HG03060 (cell line): Measurements from ENCODE around the gene CACNG5.

Source experiments
- ATAC-seq: cut with Tn5 transposase; IDR thresholded peaks from one replicate; pipeline ENCODE4 v1.9.1; 2021; ENCODE audit warnings: low read depth, moderate number of reproducible peaks; ENCODE audit not compliant: unreplicated experiment

Gene CACNG5

GRCh38 chr17:66834919-66835454 is at the start of gene CACNG5:
TSS of gene CACNG5 (plus strand) at chr17:66835117. CDS start at chr17:66877333, 42,216 bp downstream.
- ATAC-seq = no peak

GRCh38 chr17:66786107-66786506 is 48.8 kb upstream of the CACNG5 start:
- ATAC-seq = no peak

- no peak for ATAC-seq
Observed at GRCh38 chr17:66787914-66788313, 47.0 kb upstream of the CACNG5 start.

GRCh38 chr17:66789093-66789492 is 45.8 kb upstream of the CACNG5 start:
- ATAC-seq = no peak

GRCh38 chr17:66789961-66790437 is 44.9 kb upstream of the CACNG5 start:
- ATAC-seq = no peak

GRCh38 chr17:66790501-66791061 is 44.3 kb upstream of the CACNG5 start:
- no peak for ATAC-seq

GRCh38 chr17:66791347-66791746 is 43.6 kb upstream of the CACNG5 start:
- no peak for ATAC-seq

- ATAC-seq = no peak
Observed at GRCh38 chr17:66793814-66794213, 41.1 kb upstream of the CACNG5 start.

- ATAC-seq = no peak
Observed at GRCh38 chr17:66795486-66795885, 39.4 kb upstream of the CACNG5 start.

GRCh38 chr17:66799849-66800537 is 34.9 kb upstream of the CACNG5 start:
- no peak for ATAC-seq

- ATAC-seq = no peak
Observed at GRCh38 chr17:66803474-66803951, 31.4 kb upstream of the CACNG5 start.

GRCh38 chr17:66805567-66805966 is 29.4 kb upstream of the CACNG5 start:
- ATAC-seq = no peak

- no peak for ATAC-seq
Observed at GRCh38 chr17:66807182-66807581, 27.7 kb upstream of the CACNG5 start.

- ATAC-seq = no peak
Observed at GRCh38 chr17:66809408-66809807, 25.5 kb upstream of the CACNG5 start.

GRCh38 chr17:66810951-66811682 is 23.8 kb upstream of the CACNG5 start:
- no peak for ATAC-seq

GRCh38 chr17:66811683-66812054 is 23.2 kb upstream of the CACNG5 start:
- ATAC-seq = no peak

- ATAC-seq = no peak
Observed at GRCh38 chr17:66812571-66812970, 22.3 kb upstream of the CACNG5 start.

GRCh38 chr17:66813296-66813695 is 21.6 kb upstream of the CACNG5 start:
- no peak for ATAC-seq

GRCh38 chr17:66814026-66814425 is 20.9 kb upstream of the CACNG5 start:
- ATAC-seq = no peak

GRCh38 chr17:66814570-66814969 is 20.3 kb upstream of the CACNG5 start:
- ATAC-seq = no peak

GRCh38 chr17:66817750-66818149 is 17.2 kb upstream of the CACNG5 start:
- no peak for ATAC-seq
